EL (cell line): Measurements from ENCODE around the gene SYTL1.

Source experiments
- DNase-seq: peaks from one replicate; pipeline ENCODE4 v3.0.0-alpha.2; 2016

Gene SYTL1

GRCh38 chr1:27348861-27349783 lies 7.3 kb downstream of the SYTL1 start:
- peak; percentile 38 for DNase-seq

GRCh38 chr1:27349784-27350662 lies 8.2 kb downstream of the SYTL1 start:
- peak; percentile 68 for DNase-seq

- no peak for DNase-seq
Measured at GRCh38 chr1:27350663-27351540, 9.1 kb downstream of the SYTL1 start.

- DNase-seq = no peak
Measured at GRCh38 chr1:27351541-27352107, 9.8 kb downstream of the SYTL1 start.

GRCh38 chr1:27353166-27353565 lies 11.3 kb downstream of the SYTL1 start:
- DNase-seq = no peak

GRCh38 chr1:27353629-27354028 lies 11.8 kb downstream of the SYTL1 start:
- no peak for DNase-seq

- no peak for DNase-seq
Measured at GRCh38 chr1:27355683-27356082, 13.9 kb downstream of the SYTL1 start.

- no peak for DNase-seq
Measured at GRCh38 chr1:27356277-27356618, 14.4 kb downstream of the SYTL1 start.

- DNase-seq = no peak
Measured at GRCh38 chr1:27356619-27357280, 14.9 kb downstream of the SYTL1 start.

GRCh38 chr1:27357281-27358037 lies 15.6 kb downstream of the SYTL1 start:
- peak; percentile 35 for DNase-seq

GRCh38 chr1:27358038-27358927 lies 16.5 kb downstream of the SYTL1 start:
- no peak for DNase-seq

GRCh38 chr1:27358928-27359313 lies 17.1 kb downstream of the SYTL1 start:
- no peak for DNase-seq

GRCh38 chr1:27359822-27360158 lies 18.0 kb downstream of the SYTL1 start:
- DNase-seq = no peak

GRCh38 chr1:27360159-27361043 lies 18.6 kb downstream of the SYTL1 start:
- DNase-seq = no peak

GRCh38 chr1:27361044-27361402 lies 19.2 kb downstream of the SYTL1 start:
- no peak for DNase-seq

GRCh38 chr1:27361553-27361952 lies 19.7 kb downstream of the SYTL1 start:
- no peak for DNase-seq

- no peak for DNase-seq
Measured at GRCh38 chr1:27363766-27364695, 22.2 kb downstream of the SYTL1 start.
